ENCODE data around the gene ABCA13. TPM values are rescaled to one million over a fixed set of nuclear protein-coding genes. Genes with fewer than 3 reads are reported as not detected.

ABCA13 gene
- polyA plus RNA-seq, 1 of the 3 experiments (the other 2 are of a cell fraction): not detected

DNA sequence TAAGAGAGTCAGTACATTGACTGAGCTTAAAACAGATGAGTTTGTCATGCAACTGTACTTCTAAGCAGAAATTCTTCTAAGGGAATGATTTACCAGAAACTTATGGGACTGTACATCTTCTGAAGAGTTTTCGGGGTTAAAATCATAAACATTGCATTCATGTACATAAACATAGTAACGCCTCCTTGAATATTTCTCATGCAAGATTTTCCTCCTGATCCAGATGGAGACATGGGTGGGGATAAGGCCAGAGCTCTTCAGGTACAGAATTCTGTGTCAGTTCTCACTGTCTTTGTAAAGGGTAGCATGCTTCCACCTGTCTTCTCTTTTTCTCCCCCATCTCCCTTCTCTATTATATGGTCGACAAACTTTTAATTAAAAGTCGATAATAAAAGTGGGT, 335.3 kb downstream of the ABCA13 start:
- no peaks in the 10 kb centered on the region for H4K20me1 ChIP-seq (ENCODE audit: insufficient read depth)
- no peak overlapping the region for H3K27ac ChIP-seq (ENCODE audit: low read depth in 2 of 2, low read length in 1 of 2)
- no peaks in the 10 kb centered on the region for H3K36me3 ChIP-seq (replicated peaks in 1 of 2; ENCODE audit: control insufficient read depth in 1 of 2, insufficient read depth in 2 of 2, low read length in 1 of 2)
- no peaks in the 10 kb centered on the region for H3K79me2 ChIP-seq (ENCODE audit: insufficient read depth)
- H3K4me2 ChIP-seq: no peak overlapping the region
- no peak overlapping the region for H3K4me3 ChIP-seq (ENCODE audit: low read depth in 2 of 2, low read length in 1 of 2)
- H3K27me3 ChIP-seq (ENCODE audit: insufficient read depth): peaks cover 6% of the 10 kb centered on the region; the same call in 1 of the 2 replicates
- H2AFZ ChIP-seq (ENCODE audit: low read depth): no peak overlapping the region
- no peaks in the 10 kb centered on the region for H3K4me1 ChIP-seq (ENCODE audit: control insufficient read depth in 1 of 2, insufficient read depth in 2 of 2, low read depth in 1 of 2, low read length in 1 of 2)
- no peak for DNase-seq
- WGBS (ENCODE audit: low lambda C conversion rate): 1% methylated on average over 4 of the region's 4 CpGs
- ChIA-PET CTCF (no interaction called here), POLR2A (no interaction called here)
- no peak overlapping the region for H3K9ac ChIP-seq
- H3K9me3 ChIP-seq: no peaks in the 10 kb centered on the region
- no peaks in the 10 kb centered on the region for H3K9me2 ChIP-seq
- no peaks in the 10 kb centered on the region for H3F3A ChIP-seq (replicated peaks; ENCODE audit: insufficient read depth)
- TF ChIP-seq SIN3A (IDR thresholded peaks at IDR 0.05; ENCODE audit: borderline replicate concordance, low read depth, low read length) (no peak), EP300 (IDR thresholded peaks at IDR 0.05; ENCODE audit: borderline replicate concordance in 1 of 2, low read depth in 1 of 2, low read length in 1 of 2) (no peak), YY1 (IDR thresholded peaks at IDR 0.05; ENCODE audit: low read depth) (no peak), JUND (IDR thresholded peaks at IDR 0.05) (no peak), RCOR1 (IDR thresholded peaks at IDR 0.05; ENCODE audit: low read length) (no peak), PBX3 (IDR thresholded peaks at IDR 0.05) (no peak), MAX (IDR thresholded peaks at IDR 0.05; ENCODE audit: low read depth) (no peak), ELF1 (IDR thresholded peaks at IDR 0.05) (no peak), MXI1 (IDR thresholded peaks at IDR 0.05; ENCODE audit: low read depth, low read length) (no peak), FOSL2 (IDR thresholded peaks at IDR 0.05; ENCODE audit: borderline replicate concordance, low read depth) (no peak), REST (IDR thresholded peaks at IDR 0.05; ENCODE audit: low read depth, low read length) (no peak), RAD21 (IDR thresholded peaks at IDR 0.05; ENCODE audit: low read length) (no peak), GABPA (IDR thresholded peaks at IDR 0.05; ENCODE audit: low read depth) (no peak), RFX5 (IDR thresholded peaks at IDR 0.05; ENCODE audit: low read length) (no peak), FOXJ3 (CRISPR knock-in tag; IDR thresholded peaks at IDR 0.05) (no peak), SMC3 (IDR thresholded peaks at IDR 0.05; ENCODE audit: low read depth, low read length) (no peak), TEAD4 (IDR thresholded peaks at IDR 0.05; ENCODE audit: borderline replicate concordance, insufficient read depth) (no peak), NFIC (IDR thresholded peaks at IDR 0.05; ENCODE audit: borderline replicate concordance) (no peak)
- TF ChIP-seq, protein P1, sequence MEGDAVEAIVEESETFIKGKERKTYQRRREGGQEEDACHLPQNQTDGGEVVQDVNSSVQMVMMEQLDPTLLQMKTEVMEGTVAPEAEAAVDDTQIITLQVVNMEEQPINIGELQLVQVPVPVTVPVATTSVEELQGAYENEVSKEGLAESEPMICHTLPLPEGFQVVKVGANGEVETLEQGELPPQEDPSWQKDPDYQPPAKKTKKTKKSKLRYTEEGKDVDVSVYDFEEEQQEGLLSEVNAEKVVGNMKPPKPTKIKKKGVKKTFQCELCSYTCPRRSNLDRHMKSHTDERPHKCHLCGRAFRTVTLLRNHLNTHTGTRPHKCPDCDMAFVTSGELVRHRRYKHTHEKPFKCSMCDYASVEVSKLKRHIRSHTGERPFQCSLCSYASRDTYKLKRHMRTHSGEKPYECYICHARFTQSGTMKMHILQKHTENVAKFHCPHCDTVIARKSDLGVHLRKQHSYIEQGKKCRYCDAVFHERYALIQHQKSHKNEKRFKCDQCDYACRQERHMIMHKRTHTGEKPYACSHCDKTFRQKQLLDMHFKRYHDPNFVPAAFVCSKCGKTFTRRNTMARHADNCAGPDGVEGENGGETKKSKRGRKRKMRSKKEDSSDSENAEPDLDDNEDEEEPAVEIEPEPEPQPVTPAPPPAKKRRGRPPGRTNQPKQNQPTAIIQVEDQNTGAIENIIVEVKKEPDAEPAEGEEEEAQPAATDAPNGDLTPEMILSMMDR (IDR thresholded peaks at IDR 0.05): no peak
